ENCODE results near the gene APOM. TPM values are rescaled to one million over a fixed set of nuclear protein-coding genes. Genes with fewer than 3 reads are reported as not detected.
A peak's percentile ranks its signal among the peaks of the same experiment; 100 is the strongest.

Gene APOM
- polyA plus RNA-seq, 3 donors, result 4.2 to 8.3 (median 4.8) TPM

DNA sequence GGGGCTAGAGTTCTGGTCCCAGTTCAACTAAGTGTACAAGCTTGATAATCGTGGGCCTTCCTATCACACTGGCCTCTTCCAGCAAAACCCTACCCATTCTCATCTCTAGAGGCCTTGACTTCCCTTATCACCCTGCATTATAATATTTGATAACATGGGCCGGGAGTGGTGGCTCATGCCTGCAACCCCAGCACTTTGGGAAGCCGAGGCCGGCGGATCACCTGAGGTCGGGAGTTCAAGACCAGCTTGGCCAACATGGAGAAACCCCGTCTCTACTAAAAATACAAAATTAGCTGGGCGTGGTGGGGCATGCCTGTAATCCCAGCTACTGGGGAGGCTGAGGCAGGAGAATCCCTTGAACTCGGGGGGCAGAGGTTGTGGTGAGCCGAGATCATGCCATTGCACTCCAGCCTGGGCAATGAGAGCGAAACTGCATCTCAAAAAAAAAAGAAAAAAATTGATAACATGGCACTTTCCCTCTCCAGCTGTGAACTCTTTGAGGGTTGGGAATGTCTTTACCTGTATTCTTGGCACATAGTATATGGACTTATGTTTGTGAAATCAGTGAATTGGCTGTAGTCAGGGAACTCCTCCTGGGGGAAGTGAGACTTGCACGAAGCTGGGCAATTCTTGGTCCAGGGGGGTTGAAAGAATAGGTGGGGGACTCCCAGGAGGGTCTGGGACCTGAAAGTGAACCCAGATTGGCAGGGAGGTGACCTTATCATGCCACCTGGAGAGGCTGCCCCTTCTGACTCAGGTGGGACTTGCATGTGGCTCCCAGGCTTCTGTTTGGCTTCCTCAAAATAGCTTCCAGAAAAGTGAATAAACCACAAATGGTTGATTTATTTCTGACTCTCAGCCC, 5.8 kb downstream of the APOM start:
- peak overlapping the region; percentile 78 for H2AFZ ChIP-seq (ENCODE audit: insufficient read depth, low read depth, low read length, poor library complexity, severe bottlenecking)
- Mint-ChIP-seq H3K36me3 (peaks cover 34 to 58% of the 10 kb centered on the region in 2 donors), H3K27ac (peak overlapping the region; percentile 86 to 95 (median 93)), H3K4me1 (peaks cover 73% of the 10 kb centered on the region), H3K9me3 (peaks cover 0 to 2% (median 0%) of the 10 kb centered on the region in 7 donors), H3K4me3 (peak overlapping the region; percentile 93 to 97), H3K27me3 (ENCODE audit: low read depth in 3 of 3) (peaks cover 0 to 1% (median 0%) of the 10 kb centered on the region in 3 donors)
- peak overlapping the region; percentile 87 for H3K4me2 ChIP-seq (replicated peaks; ENCODE audit: extremely low read depth, low read length, poor library complexity, severe bottlenecking)
- peak overlapping the region; percentile 52 to 80 for H3K27ac ChIP-seq (ENCODE audit: low read depth in 1 of 2, low read length in 2 of 2)
- no peaks in the 10 kb centered on the region for H3K27me3 ChIP-seq (ENCODE audit: control insufficient read depth in 2 of 2, insufficient read depth in 2 of 2, low read length in 2 of 2)
- H3K9ac ChIP-seq (ENCODE audit: insufficient read depth, low read length, poor library complexity, severe bottlenecking), result peak overlapping the region; percentile 77
- TF ChIP-seq, protein P1, sequence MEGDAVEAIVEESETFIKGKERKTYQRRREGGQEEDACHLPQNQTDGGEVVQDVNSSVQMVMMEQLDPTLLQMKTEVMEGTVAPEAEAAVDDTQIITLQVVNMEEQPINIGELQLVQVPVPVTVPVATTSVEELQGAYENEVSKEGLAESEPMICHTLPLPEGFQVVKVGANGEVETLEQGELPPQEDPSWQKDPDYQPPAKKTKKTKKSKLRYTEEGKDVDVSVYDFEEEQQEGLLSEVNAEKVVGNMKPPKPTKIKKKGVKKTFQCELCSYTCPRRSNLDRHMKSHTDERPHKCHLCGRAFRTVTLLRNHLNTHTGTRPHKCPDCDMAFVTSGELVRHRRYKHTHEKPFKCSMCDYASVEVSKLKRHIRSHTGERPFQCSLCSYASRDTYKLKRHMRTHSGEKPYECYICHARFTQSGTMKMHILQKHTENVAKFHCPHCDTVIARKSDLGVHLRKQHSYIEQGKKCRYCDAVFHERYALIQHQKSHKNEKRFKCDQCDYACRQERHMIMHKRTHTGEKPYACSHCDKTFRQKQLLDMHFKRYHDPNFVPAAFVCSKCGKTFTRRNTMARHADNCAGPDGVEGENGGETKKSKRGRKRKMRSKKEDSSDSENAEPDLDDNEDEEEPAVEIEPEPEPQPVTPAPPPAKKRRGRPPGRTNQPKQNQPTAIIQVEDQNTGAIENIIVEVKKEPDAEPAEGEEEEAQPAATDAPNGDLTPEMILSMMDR (IDR thresholded peaks at IDR 0.05), result no peak
- no peak for DNase-seq
- intact Hi-C loops (cut with micrococcal nuclease), result loop anchor here in 1 of 2 donors (5.0 kb wide), 1 partner anchor 114 kb away; the partner anchor contains the start of genes ATP6V1G2 and NFKBIL1
- 74% methylated on average over 3 of the region's 12 CpGs for WGBS (ENCODE audit: insufficient coverage)
- peaks cover 61 to 87% of the 10 kb centered on the region in 2 donors for H3K4me1 ChIP-seq (ENCODE audit: control insufficient read depth in 1 of 2, insufficient read depth in 2 of 2, low read length in 2 of 2)
- peak overlapping the region in 1 of 3 experiments; percentile 89 for H3K4me3 ChIP-seq (replicated peaks in 1 of 3; ENCODE audit: low read depth in 2 of 3, low read length in 3 of 3)
- no peaks in the 10 kb centered on the region for H3K9me3 ChIP-seq (replicated peaks in 1 of 2; ENCODE audit: control insufficient read depth in 1 of 2, insufficient read depth in 1 of 2, low read length in 2 of 2)
- peaks cover 15 to 42% of the 10 kb centered on the region in 2 donors for H3K36me3 ChIP-seq (replicated peaks in 1 of 2; ENCODE audit: control insufficient read depth in 1 of 2, insufficient read depth in 2 of 2, low read length in 2 of 2)
- peaks cover 79% of the 10 kb centered on the region for H3K79me2 ChIP-seq (ENCODE audit: insufficient read depth, low read length)
- H4K20me1 ChIP-seq (ENCODE audit: insufficient read depth, low read length), result peaks cover 26% of the 10 kb centered on the region

DNA sequence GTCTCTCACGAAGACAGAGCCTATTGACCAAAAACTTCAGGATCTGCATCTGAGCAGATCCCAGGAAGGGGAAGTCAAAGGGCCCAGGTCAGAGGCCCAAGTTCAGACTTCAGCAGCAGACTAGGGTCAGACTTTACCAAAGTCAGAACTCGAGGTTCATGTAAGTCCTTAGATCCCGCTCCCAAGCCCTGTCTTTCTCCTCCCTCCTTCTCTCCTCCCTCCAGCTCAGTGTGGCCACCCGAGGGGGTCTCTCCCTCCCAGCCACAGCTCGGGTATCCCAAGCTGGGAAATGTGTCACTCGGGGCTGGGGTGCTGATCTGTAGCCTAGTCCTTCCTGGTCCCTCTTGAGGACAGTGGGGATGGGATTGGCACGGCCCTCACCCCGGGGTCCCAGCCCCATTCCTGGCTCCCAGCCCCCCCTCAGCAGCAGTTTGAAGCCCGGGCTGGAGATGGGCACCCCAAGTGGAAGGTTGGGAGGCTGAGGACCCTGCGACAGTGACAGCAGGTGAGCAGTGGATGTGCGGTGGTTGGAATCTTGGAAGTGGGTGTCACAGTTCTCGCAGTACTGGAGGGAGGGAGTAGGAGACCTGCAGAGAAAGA, 6.5 kb downstream of the APOM start:
- Histone ChIP-seq H3K4me1 (ENCODE audit: control insufficient read depth in 1 of 2, insufficient read depth in 2 of 2, low read length in 2 of 2) (peaks cover 66 to 93% of the 10 kb centered on the region in 2 donors), H3K27ac (ENCODE audit: low read depth in 1 of 2, low read length in 2 of 2) (peak overlapping the region; percentile 4 to 28), H3K9ac (ENCODE audit: insufficient read depth, low read length, poor library complexity, severe bottlenecking) (no peak overlapping the region), H3K4me2 (replicated peaks; ENCODE audit: extremely low read depth, low read length, poor library complexity, severe bottlenecking) (no peak overlapping the region), H4K20me1 (ENCODE audit: insufficient read depth, low read length) (peaks cover 26% of the 10 kb centered on the region), H3K4me3 (replicated peaks in 1 of 3; ENCODE audit: low read depth in 2 of 3, low read length in 3 of 3) (no peak overlapping the region), H2AFZ (ENCODE audit: insufficient read depth, low read depth, low read length, poor library complexity, severe bottlenecking) (no peak overlapping the region), H3K79me2 (ENCODE audit: insufficient read depth, low read length) (peaks cover 81% of the 10 kb centered on the region), H3K36me3 (replicated peaks in 1 of 2; ENCODE audit: control insufficient read depth in 1 of 2, insufficient read depth in 2 of 2, low read length in 2 of 2) (peaks cover 16 to 40% of the 10 kb centered on the region in 2 donors), H3K27me3 (ENCODE audit: control insufficient read depth in 2 of 2, insufficient read depth in 2 of 2, low read length in 2 of 2) (no peaks in the 10 kb centered on the region), H3K9me3 (replicated peaks in 1 of 2; ENCODE audit: control insufficient read depth in 1 of 2, insufficient read depth in 1 of 2, low read length in 2 of 2) (no peaks in the 10 kb centered on the region)
- Mint-ChIP-seq H3K27ac (peak overlapping the region; percentile 50 to 95 (median 82)), H3K36me3 (peaks cover 34 to 57% of the 10 kb centered on the region in 2 donors), H3K27me3 (ENCODE audit: low read depth in 3 of 3) (peaks cover 0 to 1% (median 0%) of the 10 kb centered on the region in 3 donors), H3K4me1 (peaks cover 76% of the 10 kb centered on the region), H3K9me3 (peaks cover 0 to 2% (median 0%) of the 10 kb centered on the region in 7 donors), H3K4me3 (no peak overlapping the region)
- 80% methylated on average over 5 of the region's 12 CpGs for WGBS (ENCODE audit: insufficient coverage)
- intact Hi-C loops (cut with micrococcal nuclease), result loop anchor here in 1 of 2 donors (5.0 kb wide), 1 partner anchor 115 kb away; the partner anchor contains the start of genes ATP6V1G2 and NFKBIL1
- no peak for DNase-seq
- TF ChIP-seq, protein P1 (IDR thresholded peaks at IDR 0.05), result no peak
